Ramos (cell line): ENCODE results near the gene NCOA7.

Source experiments
- in situ Hi-C: fragments of 300-500 bp; cut with MboI; formaldehyde crosslinking; loops from one replicate; pipeline ENCODE4 v1.14.3; 2022; ENCODE audit warnings: low sequenced_read_pairs; ENCODE audit not compliant: unreplicated experiment

NCOA7 gene

GRCh38 chr6:125790358-125791150, at the start of gene NCOA7:
TSS of gene NCOA7 (plus strand) at chr6:125790960. CDS start at chr6:125815355, 24,395 bp downstream.
- in situ Hi-C loops, result no loop called here

- in situ Hi-C loops, result no loop called here
Observed at GRCh38 chr6:125741336-125741735, 49.4 kb upstream of the NCOA7 start.

- in situ Hi-C loops, result no loop called here
Observed at GRCh38 chr6:125742024-125742423, 48.7 kb upstream of the NCOA7 start.

GRCh38 chr6:125742464-125743120, 48.2 kb upstream of the NCOA7 start:
- in situ Hi-C loops, result no loop called here

- in situ Hi-C loops, result no loop called here
Observed at GRCh38 chr6:125743604-125744003, 47.2 kb upstream of the NCOA7 start.

- in situ Hi-C loops, result no loop called here
Observed at GRCh38 chr6:125745281-125746018, 45.3 kb upstream of the NCOA7 start.

- in situ Hi-C loops, result no loop called here
Observed at GRCh38 chr6:125746019-125746414, 44.7 kb upstream of the NCOA7 start.

- in situ Hi-C loops, result no loop called here
Observed at GRCh38 chr6:125746731-125747588, 43.8 kb upstream of the NCOA7 start.

- in situ Hi-C loops, result no loop called here
Observed at GRCh38 chr6:125747589-125748405, 43.0 kb upstream of the NCOA7 start.

GRCh38 chr6:125748406-125749172, 42.2 kb upstream of the NCOA7 start:
- in situ Hi-C loops, result no loop called here

- in situ Hi-C loops, result no loop called here
Observed at GRCh38 chr6:125749173-125749864, 41.4 kb upstream of the NCOA7 start, which contains the start of gene HEY2. TSS of gene HEY2 (plus strand) at chr6:125749632. CDS start at chr6:125749777, 145 bp downstream.

- in situ Hi-C loops, result loop anchor here (25.0 kb wide), 1 partner anchor 238 kb away; no protein-coding TSS in a partner anchor
Observed at GRCh38 chr6:125749865-125750691, 40.7 kb upstream of the NCOA7 start.

GRCh38 chr6:125750692-125751333, 39.9 kb upstream of the NCOA7 start:
- in situ Hi-C loops, result loop anchor here (25.0 kb wide), 1 partner anchor 239 kb away; no protein-coding TSS in a partner anchor

GRCh38 chr6:125751334-125751916, 39.3 kb upstream of the NCOA7 start:
- in situ Hi-C loops, result loop anchor here (25.0 kb wide), 1 partner anchor 239 kb away; no protein-coding TSS in a partner anchor

- in situ Hi-C loops, result loop anchor here (25.0 kb wide), 1 partner anchor 240 kb away; no protein-coding TSS in a partner anchor
Observed at GRCh38 chr6:125752773-125753172, 38.0 kb upstream of the NCOA7 start.
